Measurements from ENCODE around the gene TBC1D22A. TPM values are rescaled to one million over a fixed set of nuclear protein-coding genes. Genes with fewer than 3 reads are reported as not detected.

Gene TBC1D22A
- total and polyA plus RNA-seq, 10 of the 15 experiments (the other 5 are each of a cell fraction or from before 2014, with no cell fraction given), result 0.63 to 44.7 (median 27.4) TPM

- RAD21 ChIA-PET (ENCODE audit: unreplicated experiment), result no interaction called here
- Histone ChIP-seq H3K9me3 (replicated peaks; ENCODE audit: control insufficient read depth, insufficient read depth, low read length) (no peaks in the 10 kb centered on the region; the same call in 2 of the 3 replicates), H2AFZ (ENCODE audit: control insufficient read depth, low read depth, low read length) (no peak overlapping the region), H3K27ac (ENCODE audit: control insufficient read depth, insufficient read depth) (no peak overlapping the region), H3K27me3 (replicated peaks in 1 of 2; ENCODE audit: control insufficient read depth in 2 of 2, insufficient read depth in 2 of 2, low read length in 1 of 2) (no peaks in the 10 kb centered on the region), H3K4me2 (ENCODE audit: control insufficient read depth, insufficient read depth) (no peak overlapping the region), H3K79me2 (ENCODE audit: control insufficient read depth, insufficient read depth, low read length) (no peaks in the 10 kb centered on the region), H3K9ac (ENCODE audit: control insufficient read depth, insufficient read depth, low read length) (no peak overlapping the region), H3K4me3 (no peak overlapping the region), H4K20me1 (ENCODE audit: control insufficient read depth, insufficient read depth) (no peaks in the 10 kb centered on the region), H3K36me3 (ENCODE audit: control insufficient read depth in 2 of 2, insufficient read depth in 2 of 2, low read length in 1 of 2) (peaks cover 3 to 4% of the 10 kb centered on the region in 2 experiments; a peak in 3 of 4 replicates), H3K4me1 (ENCODE audit: control insufficient read depth, insufficient read depth, low read length) (no peaks in the 10 kb centered on the region)
- in situ Hi-C loops (cut with MboI), result no loop called here
- no peak for DNase-seq (ENCODE audit: low read depth, low spot score)
- ATAC-seq, result no peak
- POLR2A ChIA-PET, result no interaction called here
- SMC1A ChIA-PET (ENCODE audit: uncharacterized antibody, unreplicated experiment), result no interaction called here
- intact Hi-C loops (cut with micrococcal nuclease; ENCODE audit: unreplicated experiment), result no loop called here
- BruUV-seq (replicated peaks), result no TSS peak
- 92% methylated on average over 19 of the region's 20 CpGs for WGBS (ENCODE audit: insufficient coverage, insufficient replicate concordance, low lambda C conversion rate, missing lambda C conversion rate)
- no peak for FAIRE-seq
- TF ChIP-seq POLR2A (IDR thresholded peaks at IDR 0.05; ENCODE audit: low read depth, low read length) (0 out of 2 replicates have a peak, but pooled peaks have one; percentile 9), SREBF2 (IDR thresholded peaks at IDR 0.05; ENCODE audit: low read length) (no peak)
- CTCF ChIA-PET, result no interaction called here
Measured at GRCh38 chr22:47171441-47172221, 409.2 kb downstream of the TBC1D22A start.

DNA sequence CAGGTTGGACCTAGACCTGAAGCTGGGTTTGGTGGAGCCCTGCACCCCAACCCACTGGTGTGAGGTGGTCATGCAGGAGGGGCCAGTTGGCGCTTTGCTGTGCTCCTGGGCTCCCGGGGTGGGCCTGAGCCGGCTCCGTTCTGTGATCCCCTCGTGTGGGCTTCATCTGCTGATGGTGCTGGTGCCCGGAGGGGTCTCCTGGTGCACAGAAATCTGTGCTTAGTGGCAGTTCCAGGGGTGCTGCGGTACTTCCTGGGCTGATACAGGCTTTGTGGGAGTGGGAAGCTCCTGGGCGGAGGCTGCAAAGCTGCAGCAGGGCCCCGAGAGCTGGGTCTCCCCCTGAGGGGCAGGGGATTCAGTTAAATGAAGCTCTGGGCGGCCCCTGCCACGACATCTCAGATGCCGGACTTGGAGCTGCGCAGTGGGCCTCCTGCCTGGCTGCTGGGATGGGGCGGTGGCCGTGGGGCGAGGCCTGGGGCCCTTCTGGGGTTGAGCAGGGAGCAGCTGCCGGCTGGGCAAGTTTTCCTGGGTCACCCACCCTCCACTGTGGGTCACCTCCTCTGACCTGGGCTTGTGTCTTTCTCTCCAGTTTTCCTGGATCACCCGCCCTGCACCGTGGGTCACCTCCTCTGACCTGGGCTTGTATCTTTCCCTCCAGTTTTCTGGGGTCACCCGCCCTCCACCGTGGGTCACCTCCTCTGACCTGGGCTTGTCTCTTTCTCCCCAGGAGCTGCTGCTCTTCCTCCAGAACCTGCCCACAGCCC is 410.5 kb downstream of the TBC1D22A start:
- Histone ChIP-seq H4K20me1 (ENCODE audit: control insufficient read depth, insufficient read depth) (no peaks in the 10 kb centered on the region), H3K4me1 (ENCODE audit: control insufficient read depth, insufficient read depth, low read length) (no peaks in the 10 kb centered on the region), H3K79me2 (ENCODE audit: control insufficient read depth, insufficient read depth, low read length) (no peaks in the 10 kb centered on the region), H3K9me3 (replicated peaks; ENCODE audit: control insufficient read depth, insufficient read depth, low read length) (no peaks in the 10 kb centered on the region; the same call in 2 of the 3 replicates), H3K9ac (ENCODE audit: control insufficient read depth, insufficient read depth, low read length) (no peak overlapping the region), H3K27ac (ENCODE audit: control insufficient read depth, insufficient read depth) (no peak overlapping the region), H3K27me3 (replicated peaks in 1 of 2; ENCODE audit: control insufficient read depth in 2 of 2, insufficient read depth in 2 of 2, low read length in 1 of 2) (no peaks in the 10 kb centered on the region), H2AFZ (ENCODE audit: control insufficient read depth, low read depth, low read length) (no peak overlapping the region), H3K36me3 (ENCODE audit: control insufficient read depth in 2 of 2, insufficient read depth in 2 of 2, low read length in 1 of 2) (peaks cover 3 to 4% of the 10 kb centered on the region in 2 experiments; a peak in 3 of 4 replicates), H3K4me3 (no peak overlapping the region), H3K4me2 (ENCODE audit: control insufficient read depth, insufficient read depth) (no peak overlapping the region)
- FAIRE-seq (no peak), DNase-seq (ENCODE audit: low read depth, low spot score) (no peak), ATAC-seq (no peak)
- ChIA-PET CTCF (no interaction called here), SMC1A (ENCODE audit: uncharacterized antibody, unreplicated experiment) (no interaction called here), RAD21 (ENCODE audit: unreplicated experiment) (no interaction called here), POLR2A (no interaction called here)
- TF ChIP-seq ZNF217 (IDR thresholded peaks at IDR 0.05), result no peak
- TF ChIP-seq JUND (IDR thresholded peaks at IDR 0.05; ENCODE audit: low read depth, low read length), result no peak
- no peak for TF ChIP-seq BRCA1 (IDR thresholded peaks at IDR 0.05; ENCODE audit: low read depth, low read length)
- TF ChIP-seq CBX3 (IDR thresholded peaks at IDR 0.05; ENCODE audit: borderline replicate concordance, low read depth), result no peak
- no peak for TF ChIP-seq MXI1 (IDR thresholded peaks at IDR 0.05; ENCODE audit: low read depth, low read length)
- TF ChIP-seq MTA3 (IDR thresholded peaks at IDR 0.05; ENCODE audit: borderline replicate concordance, low read length), result no peak
- no peak for TF ChIP-seq FOS (IDR thresholded peaks at IDR 0.05; ENCODE audit: borderline replicate concordance, extremely low read depth, insufficient read length)
- no peak for TF ChIP-seq SRF (IDR thresholded peaks at IDR 0.05; ENCODE audit: low read depth in 2 of 2, low read length in 2 of 2)
- TF ChIP-seq NR2F1 (conservative IDR thresholded peaks at IDR 0.05), result no peak
- no peak for TF ChIP-seq IRF3 (IDR thresholded peaks at IDR 0.05)
- TF ChIP-seq NFIC (IDR thresholded peaks at IDR 0.05; ENCODE audit: low read depth, low read length), result no peak
- intact Hi-C loops (cut with micrococcal nuclease; ENCODE audit: unreplicated experiment) (no loop called here), in situ Hi-C loops (cut with MboI) (no loop called here)
- no TSS peak for BruUV-seq (replicated peaks)
- 94% methylated on average over 21 of the region's 21 CpGs for WGBS (ENCODE audit: insufficient coverage, insufficient replicate concordance, low lambda C conversion rate, missing lambda C conversion rate)

All from GM12878 (cell line).